SK-MEL-5 (cell line): Measurements from ENCODE around the gene HSPA1B. TPM values are rescaled to one million over a fixed set of nuclear protein-coding genes. Genes with fewer than 3 reads are reported as not detected.
"Not testable (repeated sequence)": the region's sequence is repeated elsewhere in the genome, so short reads cannot be mapped to it uniquely, and the experiment has no call there.

Experiments
- DNase-seq: peaks from one replicate; pipeline ENCODE4 v3.0.0-alpha.2; 2016; ENCODE audit warnings: low read depth, low spot score
- in situ Hi-C: cut with HindIII; loops from 2 replicates; pipeline ENCODE4 v1.10.0; 2016; ENCODE audit warnings: low sequenced_read_pairs, high pct_unique_total_duplicates, low pct_unique_long_range_greater_than_20kb
- total RNA-seq: library from RNA; depleted of rRNA; stranded (reverse); fragments of >200 nt; shearing (Covaris generic); gene quantifications from 2 replicates; pipeline ENCODE4 v1.2.3, GENCODE V29; 2014

The HSPA1B gene
- total RNA-seq, 1 experiment from 2014 or later: 104 TPM

- in situ Hi-C loops: no loop called here
- DNase-seq: no peak
Observed at GRCh38 chr6:31819871-31820299, 7.7 kb upstream of the HSPA1B start.

DNA sequence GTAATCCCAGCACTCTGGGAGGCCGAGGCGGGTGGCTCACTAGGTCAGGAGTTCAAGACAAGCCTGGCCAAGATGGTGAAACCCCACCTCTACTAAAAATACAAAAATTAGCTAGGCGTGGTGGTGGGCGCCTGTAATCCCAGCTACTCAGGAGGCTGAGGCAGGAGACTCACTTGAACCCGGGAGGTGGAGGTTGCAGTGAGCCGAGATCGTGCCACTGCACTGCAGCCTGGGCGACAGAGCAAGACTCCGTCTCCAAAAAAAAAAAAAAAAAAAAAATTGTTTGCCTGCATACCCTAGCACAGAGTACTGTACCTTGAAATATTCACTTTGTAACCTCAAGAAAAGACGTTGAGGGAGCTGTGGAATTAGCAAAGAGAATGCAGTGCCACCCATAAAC lies 7.1 kb upstream of the HSPA1B start:
- in situ Hi-C loops, DNase-seq: not testable (repeated sequence)

- in situ Hi-C loops: no loop called here
- DNase-seq: peak; percentile 64
Observed at GRCh38 chr6:31821301-31822035, 6.1 kb upstream of the HSPA1B start.

DNA sequence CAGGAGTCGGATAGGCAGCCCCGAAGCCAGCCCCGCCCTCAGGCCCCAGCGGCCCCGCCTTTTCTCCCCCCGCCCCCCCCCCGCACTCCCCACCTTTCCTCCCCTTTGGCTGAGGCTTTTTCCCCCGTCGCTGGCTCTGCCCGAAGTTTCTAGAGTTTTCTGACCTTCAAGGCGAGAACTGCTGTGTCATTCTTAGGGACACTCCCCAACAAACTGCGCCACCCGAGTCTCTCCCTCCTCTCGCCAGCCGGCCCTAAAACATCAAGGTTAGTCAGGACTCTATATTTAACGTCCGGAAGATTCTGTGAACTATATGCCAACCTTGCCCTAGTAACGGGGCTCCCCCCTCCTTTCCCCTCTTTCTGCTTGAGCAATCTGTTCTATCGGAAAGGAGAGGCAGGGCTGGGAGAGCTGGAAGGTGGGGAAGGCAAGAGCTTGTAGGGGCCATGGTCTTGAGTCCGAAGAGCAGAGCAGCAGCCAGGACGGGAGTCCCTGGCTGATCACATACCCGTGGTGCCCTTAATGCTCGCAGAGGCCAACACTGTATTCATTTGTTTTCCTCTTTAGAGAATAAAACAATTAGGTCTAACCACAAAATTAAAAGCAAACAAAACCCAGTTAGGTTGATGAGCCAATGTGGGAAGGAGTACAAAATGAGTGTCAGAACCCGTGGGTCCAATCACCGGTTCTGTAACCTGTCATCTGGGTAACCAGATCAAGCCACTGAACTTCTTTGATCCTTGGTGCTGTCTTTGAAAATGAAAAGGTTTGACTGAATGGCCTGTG lies 5.3 kb upstream of the HSPA1B start:
- in situ Hi-C loops: no loop called here

DNA sequence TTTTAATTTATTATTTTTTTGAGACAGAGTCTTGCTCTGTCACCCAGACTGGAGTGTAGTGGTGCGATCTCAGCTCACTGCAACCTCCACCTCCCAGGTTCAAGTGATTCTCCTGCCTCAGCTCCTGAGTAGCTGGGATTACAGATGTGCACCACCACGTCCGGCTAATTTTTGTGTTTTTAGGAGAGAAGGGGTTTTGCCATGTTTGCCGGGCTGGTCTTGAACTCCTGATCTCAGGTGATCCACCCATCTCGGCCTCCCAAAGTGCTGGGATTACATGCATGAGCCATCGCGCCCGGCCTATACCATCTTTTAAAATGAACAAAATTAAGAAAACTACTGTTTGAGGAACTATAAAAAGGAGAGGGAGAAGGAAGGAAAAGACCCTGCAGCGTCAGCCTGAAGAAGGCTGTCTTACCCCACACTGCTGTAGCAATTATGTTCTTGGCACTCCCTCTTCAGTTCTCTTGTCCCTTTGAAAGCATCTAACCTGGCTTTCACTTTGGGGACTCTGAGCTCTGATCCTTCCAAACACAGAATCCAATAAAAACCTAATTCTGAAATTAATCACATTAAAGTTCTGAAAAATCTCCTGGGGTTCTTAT lies 3.8 kb upstream of the HSPA1B start:
- DNase-seq, in situ Hi-C loops: not testable (repeated sequence)

More for the DNA sequence above, 5.3 kb upstream of the HSPA1B start:
- peak; percentile 69 for DNase-seq

GRCh38 chr6:31825553-31825952 lies 2.0 kb upstream of the HSPA1B start:
- in situ Hi-C loops: no loop called here

DNA sequence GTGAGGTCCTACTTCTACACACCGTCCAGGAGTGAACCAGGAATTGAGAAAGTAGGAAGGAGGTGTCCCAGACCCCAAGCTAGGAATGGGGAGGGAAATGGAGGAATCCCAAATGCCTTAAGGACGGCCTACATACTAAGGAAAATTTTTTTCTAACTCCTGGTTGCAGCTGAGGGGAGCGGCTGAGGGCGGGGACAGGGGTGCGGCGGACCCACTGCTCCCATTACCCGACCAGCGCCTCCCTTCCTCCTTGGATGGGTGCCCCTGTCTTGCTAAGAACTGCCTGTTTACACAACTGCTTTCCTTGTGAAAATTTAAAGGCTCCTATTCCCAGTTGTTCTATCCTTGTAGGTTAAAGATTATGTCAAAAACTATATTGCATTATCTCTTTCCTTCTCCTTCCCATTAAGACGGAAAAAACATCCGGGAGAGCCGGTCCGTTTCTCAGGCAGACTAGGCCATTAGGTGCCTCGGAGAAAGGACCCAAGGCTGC lies 699 bp upstream of the HSPA1B start:
- in situ Hi-C loops: no loop called here
- no peak for DNase-seq

More at GRCh38 chr6:31825553-31825952, 2.0 kb upstream of the HSPA1B start:
- no peak for DNase-seq

GRCh38 chr6:31829633-31830283 lies 2.2 kb downstream of the HSPA1B start:
- peak; percentile 54 for DNase-seq
- in situ Hi-C loops: no loop called here

DNA sequence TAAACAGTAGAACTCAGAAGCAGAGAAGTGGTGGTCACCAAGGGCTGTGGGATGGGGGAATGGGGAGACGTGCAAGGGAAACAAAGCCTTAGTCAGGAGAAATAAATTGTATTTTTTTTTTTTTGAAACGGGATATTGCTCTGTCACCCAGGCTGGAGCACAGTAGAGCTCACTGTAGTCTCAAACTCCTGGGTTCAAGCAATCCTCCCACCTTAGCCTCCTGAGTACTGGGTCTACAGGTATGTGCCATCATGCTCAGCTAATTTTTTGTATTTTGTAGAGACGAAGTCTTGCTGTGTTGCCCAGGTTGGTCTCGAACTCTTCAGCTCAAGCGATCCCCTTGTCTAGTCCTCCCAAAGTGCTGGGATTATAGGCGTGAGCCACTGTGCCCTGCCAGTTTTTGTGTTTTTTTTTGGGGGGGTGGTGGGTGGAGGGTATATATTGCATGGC lies 3.4 kb downstream of the HSPA1B start:
- in situ Hi-C loops: no loop called here

GRCh38 chr6:31831350-31832215 lies 4.0 kb downstream of the HSPA1B start:
- no peak for DNase-seq
- in situ Hi-C loops: no loop called here

More for the DNA sequence above, 3.4 kb downstream of the HSPA1B start:
- DNase-seq: no peak

DNA sequence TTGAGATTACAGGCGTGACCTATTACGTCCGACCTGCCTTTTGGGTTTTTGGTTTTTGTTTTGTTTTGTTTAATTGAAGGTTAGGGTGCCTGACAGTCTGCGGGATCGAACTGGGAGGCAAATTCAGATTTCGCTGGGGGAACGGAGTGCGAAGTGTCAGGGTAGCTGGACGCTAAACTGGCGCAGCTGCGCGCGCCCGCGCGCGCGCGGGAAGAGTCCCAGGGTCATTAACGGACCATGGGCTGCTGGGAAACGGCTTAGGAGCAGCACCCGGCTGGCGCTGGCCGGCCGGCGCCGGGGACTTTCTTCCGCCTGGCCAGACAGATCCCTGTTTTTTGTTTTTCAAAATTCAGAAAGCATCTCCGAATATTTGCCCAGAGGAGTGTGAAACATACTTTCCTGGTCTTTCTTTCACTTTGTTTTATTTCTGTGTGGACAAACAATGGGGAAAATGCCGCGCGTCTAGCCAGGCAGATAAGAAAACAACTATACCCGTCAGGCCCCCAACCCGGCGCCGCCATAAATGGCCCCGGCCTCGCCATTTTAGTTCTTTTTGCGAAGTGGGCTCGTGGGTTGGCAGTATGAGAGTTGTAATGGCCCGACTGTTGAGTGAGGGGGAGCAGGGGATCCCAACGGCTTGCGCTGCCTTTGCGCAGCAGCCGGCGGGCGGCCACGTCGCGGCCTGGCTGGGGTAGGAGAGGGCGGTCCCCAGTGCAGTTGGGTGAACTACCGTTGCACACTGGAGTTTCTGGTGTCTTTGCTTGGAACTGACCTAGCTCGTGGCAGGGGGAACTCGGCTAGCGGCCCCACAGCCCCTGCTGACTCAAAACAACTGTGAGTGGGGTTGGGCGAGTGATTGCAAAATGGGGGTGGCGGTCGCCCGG lies 7.1 kb downstream of the HSPA1B start:
- in situ Hi-C loops: no loop called here
- peak; percentile 90 for DNase-seq

GRCh38 chr6:31836047-31836473 lies 8.5 kb downstream of the HSPA1B start:
- no peak for DNase-seq
- in situ Hi-C loops: no loop called here

DNA sequence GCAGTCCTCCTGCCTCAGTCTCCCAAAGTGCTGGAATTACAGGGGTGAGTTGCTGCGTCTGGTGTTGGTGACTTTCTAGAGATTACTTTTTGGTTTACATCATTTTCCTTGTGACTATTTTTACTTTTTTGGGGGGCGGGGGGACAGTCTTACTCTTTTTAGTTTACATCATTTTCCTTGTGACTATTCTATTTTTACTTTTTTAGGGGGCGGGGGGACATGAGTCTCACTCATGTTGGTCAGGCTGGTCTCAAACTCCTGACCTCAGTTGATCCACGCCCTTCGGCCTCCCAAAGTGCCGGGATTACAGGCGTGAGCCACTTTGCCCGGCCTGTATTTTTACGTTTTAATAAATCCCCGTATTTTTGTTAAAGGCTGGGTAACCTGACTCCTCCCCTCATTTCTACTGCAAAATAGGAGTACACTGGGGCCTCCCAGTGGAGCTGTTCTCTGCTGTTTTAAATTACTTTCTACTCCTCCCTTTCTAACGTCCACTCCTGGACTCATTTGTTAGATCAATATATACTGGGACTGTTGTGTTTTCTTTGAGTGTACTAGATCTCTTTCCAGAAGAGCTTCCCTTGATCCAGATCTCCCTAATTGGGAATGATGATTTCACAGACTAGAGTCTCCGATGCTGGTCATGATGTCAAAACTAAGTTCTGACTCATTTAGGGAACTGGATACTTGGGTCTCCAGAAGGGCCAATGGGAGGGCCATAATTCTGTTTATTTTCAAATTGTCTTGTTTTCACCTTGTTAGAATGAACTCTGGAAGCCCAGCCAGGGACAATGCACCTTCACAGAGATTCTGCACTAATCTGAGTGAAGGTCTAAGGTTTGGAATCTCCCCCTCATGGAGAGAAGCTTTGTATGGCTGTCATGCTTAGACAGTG lies 9.2 kb downstream of the HSPA1B start:
- in situ Hi-C loops: no loop called here
- no peak for DNase-seq

DNA sequence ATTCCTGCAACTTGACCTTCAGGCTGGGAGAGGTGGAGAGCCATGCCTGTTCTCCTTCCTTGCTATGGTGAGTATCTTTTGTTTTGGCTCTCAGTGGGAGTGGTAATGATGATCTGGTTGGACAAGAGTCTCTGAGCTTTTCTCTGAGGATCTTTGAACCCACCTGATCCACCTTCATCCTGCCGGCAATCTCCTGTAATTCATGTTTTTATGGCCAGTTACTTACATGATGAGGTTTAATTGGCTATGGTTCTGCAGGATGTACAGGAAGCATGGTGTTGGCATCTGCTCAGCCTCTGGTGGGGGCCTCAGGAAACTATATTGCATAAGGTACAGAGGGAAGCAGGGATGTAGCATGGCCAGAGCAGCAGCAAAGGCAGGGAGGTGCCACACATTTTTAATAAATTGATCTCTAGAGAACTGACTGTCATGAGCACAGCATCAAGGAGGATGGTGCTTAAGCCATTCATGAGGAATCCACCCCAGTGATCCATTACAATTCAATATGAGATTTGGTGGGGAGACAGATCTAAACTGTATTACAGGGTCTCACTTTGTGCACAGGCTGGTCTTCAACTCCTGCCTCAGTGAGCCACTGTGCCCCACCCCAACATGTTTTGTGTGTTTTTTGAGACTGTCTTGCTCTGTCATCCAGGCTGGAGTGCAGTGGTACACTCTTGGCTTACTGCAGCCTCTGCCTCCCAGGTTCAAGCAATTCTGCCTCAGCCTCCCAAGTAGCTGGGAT lies 10.0 kb downstream of the HSPA1B start:
- DNase-seq: no peak
- in situ Hi-C loops: no loop called here
